Thyroid gland (tissue), 4 donors: ENCODE results near the gene ATAD3C. TPM values are rescaled to one million over a fixed set of nuclear protein-coding genes. Genes with fewer than 3 reads are reported as not detected.
"Not testable (repeated sequence)": the region's sequence is repeated elsewhere in the genome, so short reads cannot be mapped to it uniquely, and the experiment has no call there.

ENCODE experiments used
- DNase-seq, 2 donors: peaks; one replicate each; pipeline ENCODE4 v3.0.0-alpha.2; 2019
- H3K27ac ChIP-seq, 3 donors: fragments of 200-600 bp; sonication (generic); 1 replicate in 2 of 3; 2 replicates in 1 of 3; pipeline ENCODE4 v1.5.1; 2016 to 2019; ENCODE audit warnings: mild to moderate bottlenecking in 1 of 3, moderate library complexity in 1 of 3
- H3K27me3 ChIP-seq: fragments of 200-600 bp; sonication (generic); one replicate; pipeline ENCODE4 v1.5.1; 2019
- H3K36me3 ChIP-seq, 2 donors: fragments of 200-600 bp; sonication (generic); one replicate each; pipeline ENCODE4 v1.5.1; 2016 to 2019
- H3K4me1 ChIP-seq, 2 donors: fragments of 200-600 bp; sonication (generic); one replicate each; pipeline ENCODE4 v1.5.1; 2017 to 2019
- H3K4me3 ChIP-seq, 3 donors: fragments of 200-600 bp; sonication (generic); replicated peaks in 1 of 3; 1 replicate in 2 of 3; 2 replicates in 1 of 3; pipeline ENCODE4 v1.5.1; 2016; ENCODE audit warnings: mild to moderate bottlenecking in 1 of 3
- H3K9me3 ChIP-seq: fragments of 200-600 bp; sonication (generic); one replicate; pipeline ENCODE4 v1.5.1; 2017
- POLR2A ChIP-seq, 2 donors: fragments of 450-650 bp; IDR thresholded peaks; one replicate each; pipeline ENCODE4 v1.6.1; 2017; ENCODE audit warnings: antibody characterized with exemption in 2 of 2, mild to moderate bottlenecking in 2 of 2, moderate library complexity in 1 of 2
- WGBS, 2 donors: methylation state at CpG; one replicate each; pipeline ENCODE4 v1.1.5; 2017; 5-methylcytosine and 5-hydroxymethylcytosine counted together
- intact Hi-C: fragments of 100-400 bp; cut with DNase I; formaldehyde crosslinking; loops from one replicate; pipeline ENCODE4 v1.15.1; 2023
- total RNA-seq, 4 donors: library from RNA; depleted of rRNA; stranded (reverse); fragments of >200 nt; gene quantifications; one replicate each; pipeline ENCODE4 v1.2.3, GENCODE V29; 2016
- TF ChIP-seq, protein P1 (sequence below), 6 experiments: fragments of 200-600 bp in 3 of 6; fragments of 450-650 bp in 3 of 6; sonication (generic) in 3 of 6; IDR thresholded peaks; one replicate each; pipeline ENCODE4 v1.5.1; 2016 to 2019; ENCODE audit warnings: antibody characterized with exemption in 6 of 6, mild to moderate bottlenecking in 2 of 6, inconsistent platforms in 1 of 6, moderate library complexity in 1 of 6

ATAD3C gene
- total RNA-seq, 4 donors from 2014 or later, result 4.9 to 29.9 (median 15.1) TPM

GRCh38 chr1:1479547-1480487 lies 30.3 kb downstream of the ATAD3C start:
- TF ChIP-seq, protein P1, sequence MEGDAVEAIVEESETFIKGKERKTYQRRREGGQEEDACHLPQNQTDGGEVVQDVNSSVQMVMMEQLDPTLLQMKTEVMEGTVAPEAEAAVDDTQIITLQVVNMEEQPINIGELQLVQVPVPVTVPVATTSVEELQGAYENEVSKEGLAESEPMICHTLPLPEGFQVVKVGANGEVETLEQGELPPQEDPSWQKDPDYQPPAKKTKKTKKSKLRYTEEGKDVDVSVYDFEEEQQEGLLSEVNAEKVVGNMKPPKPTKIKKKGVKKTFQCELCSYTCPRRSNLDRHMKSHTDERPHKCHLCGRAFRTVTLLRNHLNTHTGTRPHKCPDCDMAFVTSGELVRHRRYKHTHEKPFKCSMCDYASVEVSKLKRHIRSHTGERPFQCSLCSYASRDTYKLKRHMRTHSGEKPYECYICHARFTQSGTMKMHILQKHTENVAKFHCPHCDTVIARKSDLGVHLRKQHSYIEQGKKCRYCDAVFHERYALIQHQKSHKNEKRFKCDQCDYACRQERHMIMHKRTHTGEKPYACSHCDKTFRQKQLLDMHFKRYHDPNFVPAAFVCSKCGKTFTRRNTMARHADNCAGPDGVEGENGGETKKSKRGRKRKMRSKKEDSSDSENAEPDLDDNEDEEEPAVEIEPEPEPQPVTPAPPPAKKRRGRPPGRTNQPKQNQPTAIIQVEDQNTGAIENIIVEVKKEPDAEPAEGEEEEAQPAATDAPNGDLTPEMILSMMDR (IDR thresholded peaks at IDR 0.05), result no peak
- no peak for TF ChIP-seq POLR2A (IDR thresholded peaks at IDR 0.05)
- H3K4me1 ChIP-seq, result no peaks in the 10 kb centered on the region
- intact Hi-C loops, result no loop called here
- no peak overlapping the region for H3K4me3 ChIP-seq
- H3K27me3 ChIP-seq, result no peaks in the 10 kb centered on the region
- no peak for DNase-seq
- WGBS, 2 donors, result 95 to 96% methylated on average over 38 of the region's 42 CpGs
- H3K27ac ChIP-seq, result no peak overlapping the region
- H3K36me3 ChIP-seq, result peaks cover 28 to 39% of the 10 kb centered on the region in 2 donors
- H3K9me3 ChIP-seq, result no peaks in the 10 kb centered on the region

DNA sequence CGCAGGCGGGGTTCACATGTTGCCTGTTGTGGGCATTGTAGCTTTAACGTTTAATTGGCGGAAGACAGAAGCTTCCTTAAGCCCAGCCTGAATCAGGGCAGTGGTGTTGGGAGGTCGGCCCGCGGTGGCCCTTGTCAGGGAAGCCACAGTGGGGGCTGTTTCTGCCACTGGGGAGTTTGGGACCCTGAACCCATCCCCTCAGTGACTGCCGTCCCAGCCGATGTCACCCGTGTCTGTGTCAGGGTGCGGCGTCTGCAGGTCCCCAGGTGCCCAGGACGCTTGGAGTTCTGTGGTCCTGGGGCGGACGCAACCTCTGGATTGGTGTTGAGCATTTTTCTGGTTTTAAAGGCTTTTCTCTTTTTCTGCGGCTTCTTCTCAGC lies 31.0 kb downstream of the ATAD3C start:
- H3K9me3 ChIP-seq, H3K27ac ChIP-seq, H3K4me1 ChIP-seq, intact Hi-C loops, H3K4me3 ChIP-seq, H3K27me3 ChIP-seq, DNase-seq: not testable (repeated sequence)
- WGBS, 2 donors, result 93% methylated on average over 14 to 16 of the region's 16 CpGs
- peaks cover 28 to 39% of the 10 kb centered on the region in 2 donors for H3K36me3 ChIP-seq

- H3K4me1 ChIP-seq, H3K4me3 ChIP-seq, H3K27ac ChIP-seq, H3K27me3 ChIP-seq, H3K9me3 ChIP-seq, DNase-seq, intact Hi-C loops: not testable (repeated sequence)
- H3K36me3 ChIP-seq, result peaks cover 28 to 39% of the 10 kb centered on the region in 2 donors
- WGBS, 2 donors, result 97 to 100% methylated on average over 1 to 14 of the region's 30 CpGs
Observed at GRCh38 chr1:1481811-1482210, 32.3 kb downstream of the ATAD3C start.

- TF ChIP-seq, protein P1 (IDR thresholded peaks at IDR 0.05), result no peak
- no peak for TF ChIP-seq POLR2A (IDR thresholded peaks at IDR 0.05)
- intact Hi-C loops, result no loop called here
- Histone ChIP-seq H3K4me3 (no peak overlapping the region), H3K9me3 (no peaks in the 10 kb centered on the region), H3K36me3 (peaks cover 27 to 38% of the 10 kb centered on the region in 2 donors), H3K27ac (no peak overlapping the region), H3K27me3 (no peaks in the 10 kb centered on the region), H3K4me1 (no peaks in the 10 kb centered on the region)
- DNase-seq, result no peak
- 96 to 98% methylated on average over 14 of the region's 14 CpGs for WGBS, 2 donors
Observed at GRCh38 chr1:1482856-1483255, 33.4 kb downstream of the ATAD3C start.

GRCh38 chr1:1483714-1484113 lies 34.2 kb downstream of the ATAD3C start:
- TF ChIP-seq POLR2A (IDR thresholded peaks at IDR 0.05), result no peak
- TF ChIP-seq, protein P1 (IDR thresholded peaks at IDR 0.05), result no peak
- WGBS, 2 donors, result 92 to 95% methylated on average over 15 to 16 of the region's 16 CpGs
- intact Hi-C loops, result no loop called here

DNA sequence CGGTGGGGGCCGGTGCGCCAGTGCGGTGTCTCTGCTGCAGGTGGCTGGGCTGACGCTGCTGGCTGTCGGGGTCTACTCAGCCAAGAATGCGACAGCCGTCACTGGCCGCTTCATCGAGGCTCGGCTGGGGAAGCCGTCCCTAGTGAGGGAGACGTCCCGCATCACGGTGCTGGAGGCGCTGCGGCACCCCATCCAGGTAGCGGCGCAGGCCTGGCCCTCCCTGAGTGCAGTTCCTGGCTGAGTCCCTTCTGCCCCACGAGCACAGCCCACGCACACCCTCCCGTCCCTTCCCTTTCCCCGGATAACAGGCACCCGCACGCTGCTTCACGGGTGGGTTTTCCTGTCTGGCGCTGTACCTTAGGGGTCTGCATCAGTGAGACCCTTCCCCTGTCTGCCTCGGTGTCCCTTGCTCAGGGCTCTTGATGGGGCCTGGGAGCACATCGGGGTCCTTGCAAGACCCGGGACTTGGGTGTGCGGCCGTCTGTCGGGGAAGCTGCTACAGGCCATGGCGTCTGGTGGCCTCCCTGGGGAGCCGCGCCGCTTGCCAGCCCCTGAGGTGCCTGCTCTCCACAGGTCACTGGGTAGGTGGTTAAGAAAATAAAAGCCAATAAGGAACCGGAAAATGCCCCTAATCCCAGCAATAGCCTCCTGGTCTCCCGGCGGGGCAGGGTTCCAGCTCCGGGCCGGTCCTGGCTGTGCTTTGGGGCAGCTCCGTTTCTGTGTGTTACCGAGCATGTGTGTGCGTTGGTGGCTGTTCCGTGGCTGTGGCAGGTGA lies 35.7 kb downstream of the ATAD3C start:
- H3K4me3 ChIP-seq, H3K9me3 ChIP-seq, intact Hi-C loops, H3K27me3 ChIP-seq, DNase-seq, H3K4me1 ChIP-seq, H3K27ac ChIP-seq: not testable (repeated sequence)
- peaks cover 35 to 45% of the 10 kb centered on the region in 2 donors for H3K36me3 ChIP-seq
- WGBS, 2 donors, result 96 to 97% methylated on average over 12 to 13 of the region's 46 CpGs

More at GRCh38 chr1:1483714-1484113, 34.2 kb downstream of the ATAD3C start:
- H3K36me3 ChIP-seq, result peaks cover 28 to 41% of the 10 kb centered on the region in 2 donors
- H3K4me1 ChIP-seq, result no peaks in the 10 kb centered on the region
- no peaks in the 10 kb centered on the region for H3K27me3 ChIP-seq
- no peak overlapping the region for H3K27ac ChIP-seq
- no peak overlapping the region for H3K4me3 ChIP-seq
- no peak for DNase-seq
- H3K9me3 ChIP-seq, result no peaks in the 10 kb centered on the region

DNA sequence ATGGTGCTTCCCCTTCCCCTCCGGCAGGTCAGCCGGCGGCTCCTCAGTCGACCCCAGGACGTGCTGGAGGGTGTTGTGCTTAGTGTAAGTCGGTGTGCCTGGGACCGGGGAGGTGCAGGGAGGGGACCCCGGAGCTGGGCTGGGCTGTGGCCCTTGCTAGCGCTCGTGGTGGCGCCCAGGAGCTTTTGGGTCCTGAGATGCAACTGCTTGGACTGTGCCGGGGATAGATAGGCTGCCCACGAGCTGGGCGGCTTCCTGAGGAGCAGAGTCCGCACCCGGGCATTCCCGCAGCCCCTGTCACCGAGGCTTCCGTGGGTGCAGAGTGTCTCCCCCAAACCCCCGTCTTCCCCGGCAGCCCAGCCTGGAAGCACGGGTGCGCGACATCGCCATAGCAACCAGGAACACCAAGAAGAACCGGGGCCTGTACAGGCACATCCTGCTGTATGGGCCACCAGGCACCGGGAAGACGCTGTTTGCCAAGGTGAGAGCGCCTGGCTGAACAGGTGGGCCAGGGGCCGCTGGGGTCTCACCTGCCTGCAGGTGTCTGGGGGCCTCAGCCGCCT lies 36.3 kb downstream of the ATAD3C start:
- peaks cover 42 to 51% of the 10 kb centered on the region in 2 donors for H3K36me3 ChIP-seq
- H3K27me3 ChIP-seq, intact Hi-C loops, H3K27ac ChIP-seq, H3K9me3 ChIP-seq, DNase-seq, H3K4me1 ChIP-seq, H3K4me3 ChIP-seq: not testable (repeated sequence)
- WGBS, 2 donors, result 94 to 95% methylated on average over 14 to 27 of the region's 31 CpGs
